Stimulated activated naive CD4-positive, alpha-beta T cell (primary cell): ENCODE data around the gene CCDC80.
"Not testable (repeated sequence)": the region's sequence is repeated elsewhere in the genome, so short reads cannot be mapped to it uniquely, and the experiment has no call there.

Experiments
- DNase-seq, 6 experiments: peaks; one replicate each; lab custom pipeline; 2025; lab: John Stamatoyannopoulos, UW

The CCDC80 gene

DNA sequence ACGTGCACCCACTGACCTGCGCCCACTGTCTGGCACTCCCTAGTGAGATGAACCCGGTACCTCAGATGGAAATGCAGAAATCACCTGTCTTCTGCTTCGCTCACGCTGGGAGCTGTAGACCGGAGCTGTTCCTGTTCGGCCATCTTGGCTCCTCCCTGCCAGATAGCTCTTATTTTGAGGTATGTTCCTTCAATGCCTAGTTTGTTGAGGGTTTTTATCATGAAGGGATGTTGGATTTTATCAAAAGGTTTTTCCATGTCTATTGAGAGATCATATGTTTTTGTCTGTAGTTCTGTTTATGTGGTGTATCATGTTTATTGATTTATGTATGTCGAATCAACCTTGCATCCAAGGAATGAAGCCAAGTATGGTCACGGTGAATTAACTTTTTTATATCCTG is 24.1 kb upstream of the CCDC80 start:
- DNase-seq, result not testable (repeated sequence)

DNA sequence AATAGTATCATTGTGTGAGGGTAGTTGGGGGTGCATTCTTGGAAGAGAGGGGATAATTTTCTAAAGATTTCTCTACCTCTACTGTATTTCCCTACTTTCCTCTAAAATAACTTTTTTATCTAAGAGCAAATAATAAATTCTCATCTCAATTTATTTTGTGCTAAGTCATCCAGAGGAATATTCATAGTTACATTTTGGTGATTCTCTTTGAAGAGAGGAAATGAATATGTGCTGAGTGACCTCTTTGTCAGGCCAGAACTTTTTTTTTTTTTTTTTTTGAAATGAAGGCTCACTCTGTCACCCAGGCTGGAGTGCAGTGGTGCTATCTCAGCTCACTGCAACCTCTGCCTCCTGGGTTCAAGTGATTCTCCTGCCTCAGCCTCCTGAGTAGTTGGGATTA is 15.1 kb upstream of the CCDC80 start:
- no peak for DNase-seq

DNA sequence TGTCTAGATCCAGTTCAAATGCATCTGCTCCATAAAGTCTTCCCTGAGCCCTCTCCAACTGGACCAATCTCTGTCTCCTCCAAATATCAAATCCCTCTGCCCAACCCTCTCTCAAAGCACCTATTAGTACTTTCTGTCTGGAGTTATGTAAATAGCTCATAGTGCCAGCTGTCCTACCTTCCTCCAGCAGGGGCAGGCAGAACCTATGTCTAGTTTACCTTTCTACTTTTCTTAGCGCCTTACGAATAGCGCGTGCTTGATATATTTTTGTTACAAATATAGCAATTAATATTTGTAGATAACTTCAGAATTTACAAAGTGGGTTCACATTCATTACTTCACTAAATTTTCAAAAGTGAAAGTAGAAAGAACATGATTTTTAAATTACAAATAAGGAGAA is 14.0 kb upstream of the CCDC80 start:
- no peak for DNase-seq

DNA sequence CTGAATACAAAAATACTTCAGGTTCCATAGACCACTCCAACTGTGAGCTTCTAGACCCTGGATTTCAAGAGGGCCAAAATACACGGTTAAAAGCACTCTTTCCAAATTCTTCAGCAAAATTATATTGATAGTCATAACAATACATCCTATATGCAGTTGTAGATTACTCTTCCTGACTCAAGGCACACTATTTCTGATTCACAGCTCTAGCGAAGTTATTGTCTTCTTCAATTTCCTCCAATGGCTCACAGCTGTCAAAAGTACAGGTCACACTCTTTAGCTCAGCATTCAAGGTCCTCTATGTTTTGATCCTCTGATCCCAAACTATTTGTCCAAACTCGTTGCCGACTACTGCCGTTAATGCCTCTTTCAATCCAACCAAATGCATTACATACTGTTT is 13.5 kb upstream of the CCDC80 start:
- no peak for DNase-seq

DNA sequence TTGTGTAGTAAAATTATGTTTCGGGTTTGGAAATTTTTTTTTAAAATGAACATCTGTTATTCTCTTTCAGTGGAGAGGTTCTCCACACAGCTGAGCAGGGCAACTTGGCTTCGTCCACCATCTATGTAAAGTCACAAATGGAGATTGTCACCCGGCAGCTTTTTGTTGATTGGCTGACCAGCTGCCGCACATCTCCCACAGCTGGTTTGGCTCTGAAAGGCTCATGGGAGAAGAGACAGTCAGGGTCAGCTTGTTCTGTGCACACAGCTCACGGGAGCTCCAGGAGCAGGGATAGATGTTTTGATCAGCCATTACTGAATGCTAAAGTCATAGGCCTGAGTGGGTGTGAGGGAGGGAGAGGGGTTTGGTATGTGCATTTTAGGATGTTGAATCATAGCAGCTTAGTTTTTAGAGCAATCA is 12.9 kb upstream of the CCDC80 start:
- DNase-seq, result no peak

DNA sequence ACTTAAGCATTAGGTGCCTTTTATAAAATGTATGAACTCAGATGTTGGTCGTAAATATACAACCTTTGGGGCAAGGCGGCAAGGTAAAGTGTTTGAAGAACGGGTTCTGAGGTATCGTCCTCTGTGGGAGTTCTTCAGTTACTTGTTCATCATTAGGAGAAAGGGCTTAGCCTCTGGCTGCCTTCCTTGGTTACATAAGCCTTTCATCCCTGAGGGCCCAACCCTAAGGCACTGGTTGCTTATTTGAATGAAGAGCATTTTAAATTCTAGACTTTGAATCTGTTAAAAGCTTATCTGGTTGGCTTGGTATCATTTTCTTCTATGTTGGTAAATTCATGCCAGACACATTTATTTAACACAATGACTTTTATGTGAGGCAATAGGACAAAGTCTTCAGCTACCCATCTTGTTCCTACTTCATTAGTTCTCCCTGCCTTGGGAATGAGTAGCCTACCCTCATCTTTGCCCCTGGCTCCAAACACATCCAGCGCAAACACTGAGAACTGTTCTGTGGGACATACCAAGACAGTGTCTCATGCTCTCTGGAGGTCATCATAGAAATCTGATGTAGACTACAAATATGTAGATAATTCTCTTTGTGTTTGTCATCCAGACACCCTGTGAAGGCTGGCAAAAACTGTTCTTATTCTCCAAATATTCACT is 12.4 kb upstream of the CCDC80 start:
- no peak for DNase-seq

DNA sequence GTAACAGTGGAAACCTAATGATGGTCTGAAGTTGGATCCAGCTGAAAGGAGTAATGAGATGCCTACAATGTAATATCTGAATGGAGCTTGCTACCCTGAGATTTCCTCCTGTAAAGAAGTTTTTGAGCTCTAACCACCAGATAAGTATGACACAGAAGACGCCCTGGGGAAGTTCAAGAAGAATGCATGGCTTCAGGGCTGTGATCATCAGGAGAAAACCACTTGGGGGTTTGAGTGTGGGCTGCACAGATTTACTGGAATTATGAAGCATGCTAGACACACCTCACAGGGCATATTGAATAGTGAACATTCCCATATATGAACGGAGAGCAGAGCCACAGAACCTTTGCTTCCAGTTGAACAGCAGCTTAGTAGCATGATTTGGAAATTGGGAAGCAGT is 10.6 kb upstream of the CCDC80 start:
- DNase-seq, result no peak

DNA sequence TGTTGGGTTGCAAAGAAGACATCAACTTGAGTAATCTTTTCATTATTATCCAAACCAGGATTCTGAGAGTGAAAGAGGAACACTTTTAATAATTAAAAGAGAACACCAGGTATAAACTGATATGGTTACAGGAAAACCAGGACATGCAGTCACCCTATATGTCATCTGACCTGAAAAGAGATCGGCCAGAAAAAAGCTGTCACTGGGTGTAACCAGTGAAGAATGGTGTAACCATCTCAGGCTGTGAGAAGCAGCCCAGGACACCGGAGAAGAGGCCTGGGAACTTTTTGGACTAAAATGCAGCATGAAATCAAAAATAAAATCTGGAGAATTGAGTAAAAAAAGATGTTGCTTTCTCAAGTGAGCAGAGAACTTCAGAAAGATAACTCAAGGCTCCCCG is 10.1 kb upstream of the CCDC80 start:
- no peak for DNase-seq

DNA sequence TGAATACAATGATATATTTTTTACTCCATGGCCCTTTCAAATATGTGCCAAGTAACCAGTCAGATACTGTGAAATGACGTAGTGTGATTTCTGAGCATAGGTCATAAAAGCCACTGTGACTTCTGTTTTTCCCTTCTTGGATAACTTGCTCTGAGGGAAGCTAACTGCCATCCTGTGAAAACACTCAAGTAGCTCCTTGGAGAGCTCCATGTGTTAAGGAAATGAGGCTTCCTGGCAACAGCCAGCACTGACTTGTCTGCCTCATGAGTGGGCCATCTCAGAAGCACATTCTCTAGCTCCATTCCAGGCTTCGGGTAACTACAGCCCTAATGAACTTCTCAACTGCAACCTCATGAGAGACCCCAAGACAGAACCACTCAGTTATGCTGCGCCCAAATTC is 9.5 kb upstream of the CCDC80 start:
- DNase-seq, result no peak

DNA sequence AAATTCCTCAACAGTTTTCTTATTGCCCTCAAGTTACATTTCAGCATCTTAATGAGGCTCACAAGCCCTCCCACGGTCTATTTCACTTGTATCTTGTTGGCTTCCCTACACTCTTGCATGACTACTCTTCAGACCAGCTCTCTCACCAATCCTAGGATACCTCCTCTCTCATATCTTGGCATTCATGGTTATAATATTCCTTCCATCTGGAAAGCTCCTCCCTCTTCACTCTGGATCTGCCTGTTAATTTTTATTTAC is 8.5 kb upstream of the CCDC80 start:
- no peak for DNase-seq

DNA sequence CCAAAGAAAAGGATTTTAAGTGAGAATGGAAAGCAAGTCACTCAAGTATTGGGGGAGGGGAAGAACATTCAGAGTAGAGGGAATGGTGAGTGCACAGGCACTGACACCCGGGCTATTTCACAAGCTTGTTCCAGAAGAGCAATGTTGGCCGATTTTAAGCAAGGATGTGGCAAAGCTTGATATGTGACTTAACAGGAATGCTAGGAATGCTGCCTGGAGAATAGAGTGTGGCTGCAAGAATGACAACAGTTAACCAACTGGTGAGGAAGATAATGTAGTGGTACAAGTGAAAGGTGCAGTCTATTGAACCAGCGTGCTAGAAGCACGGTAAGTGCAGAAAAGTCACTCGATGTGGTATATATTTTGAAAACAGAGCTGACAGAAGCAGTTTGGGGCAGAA is 6.2 kb upstream of the CCDC80 start:
- DNase-seq, result no peak

DNA sequence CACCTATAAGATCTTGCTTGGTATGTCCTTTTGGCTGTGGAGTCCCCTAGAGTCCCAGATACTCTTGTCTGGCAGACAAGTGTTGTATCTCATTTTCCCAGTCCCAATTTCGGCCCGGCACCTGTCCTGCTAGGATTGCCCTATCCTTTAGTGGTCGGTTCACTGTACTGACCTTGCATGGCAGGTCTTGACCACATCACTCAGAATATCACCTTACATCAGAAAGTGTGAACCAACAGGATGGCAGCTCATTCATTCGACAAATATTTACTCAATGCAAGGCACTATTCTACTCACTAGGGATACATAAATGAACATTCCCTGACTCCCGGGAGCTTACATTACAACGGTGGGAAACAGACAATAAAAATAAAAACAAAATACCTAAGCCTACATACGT is 5.7 kb upstream of the CCDC80 start:
- no peak for DNase-seq

DNA sequence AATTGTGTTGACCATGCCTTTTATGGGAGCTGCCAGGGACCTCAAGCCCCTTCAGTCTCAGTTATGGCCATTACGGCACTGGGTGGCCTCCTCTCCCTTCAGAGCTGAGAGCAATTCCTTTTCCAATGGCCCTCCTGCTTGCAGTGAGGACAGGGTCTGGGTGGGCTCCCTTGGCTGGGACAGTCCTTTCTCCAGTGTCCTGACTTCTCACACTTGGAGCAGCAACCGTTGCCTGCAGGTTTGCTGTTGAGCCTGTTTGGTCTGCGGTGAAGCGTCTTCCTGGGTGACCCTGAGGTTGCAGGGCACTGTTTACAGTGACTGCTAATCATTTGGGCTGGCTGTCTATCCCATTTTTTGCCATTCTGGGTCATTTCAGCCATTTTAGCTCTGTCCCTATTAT is 3.5 kb upstream of the CCDC80 start:
- DNase-seq, result no peak

DNA sequence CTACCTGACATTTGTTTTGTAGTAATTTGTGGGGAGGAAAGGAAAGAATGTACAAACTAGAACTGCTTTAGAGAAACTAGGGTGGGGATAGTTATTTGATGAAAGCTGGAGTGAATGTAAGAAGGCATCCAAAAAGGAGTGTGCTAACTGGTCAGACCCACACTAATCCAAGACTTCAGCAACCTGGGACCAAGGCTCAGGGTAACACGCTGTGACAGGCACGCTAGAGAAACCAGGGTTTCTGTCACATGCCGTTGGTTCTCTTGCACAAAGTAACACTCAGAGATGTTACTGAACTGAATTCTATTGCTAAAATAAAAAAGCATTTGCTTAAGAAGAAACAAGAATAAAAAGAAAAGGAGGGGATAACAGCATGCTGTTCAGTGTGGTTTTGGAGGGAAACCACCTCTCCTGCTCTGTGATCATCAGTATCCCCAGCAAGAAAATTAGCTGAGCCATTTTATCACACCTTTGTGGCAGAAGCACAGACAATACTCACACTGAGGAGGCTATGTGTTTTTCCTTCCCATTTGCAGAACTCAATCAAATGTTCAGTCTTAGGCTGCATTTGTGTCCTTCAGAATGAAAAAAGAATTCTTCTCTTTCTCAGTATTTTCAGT is 2.8 kb upstream of the CCDC80 start:
- no peak for DNase-seq

DNA sequence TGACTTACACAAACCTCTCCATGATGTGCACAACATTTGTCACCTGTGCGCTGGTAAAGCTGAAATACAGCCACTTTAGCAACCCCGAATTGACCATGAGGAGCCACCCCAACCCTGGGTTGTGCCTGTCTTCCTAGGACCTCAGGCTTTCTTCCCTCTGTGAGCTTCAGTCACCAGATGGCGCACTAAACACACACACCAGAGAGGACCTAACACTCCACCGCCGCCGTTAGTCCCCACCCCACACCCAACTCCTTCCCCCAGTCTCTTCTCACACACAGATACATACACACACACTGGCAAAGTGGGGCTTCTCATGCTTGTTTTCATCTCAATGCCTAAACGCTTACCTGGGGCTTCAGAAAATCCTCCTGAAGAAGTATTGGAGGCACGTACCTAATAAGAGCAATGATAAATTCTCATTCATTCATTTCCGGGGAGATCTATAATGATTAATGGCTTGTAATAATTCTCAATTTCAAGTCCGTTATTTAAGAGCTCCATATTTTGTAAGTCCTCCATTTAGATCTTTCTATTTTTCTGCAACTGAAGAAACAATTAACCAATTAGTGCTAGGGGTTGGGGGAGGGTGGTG is 2.1 kb upstream of the CCDC80 start:
- peak; percentile 41 to 82 (median 66) for DNase-seq

DNA sequence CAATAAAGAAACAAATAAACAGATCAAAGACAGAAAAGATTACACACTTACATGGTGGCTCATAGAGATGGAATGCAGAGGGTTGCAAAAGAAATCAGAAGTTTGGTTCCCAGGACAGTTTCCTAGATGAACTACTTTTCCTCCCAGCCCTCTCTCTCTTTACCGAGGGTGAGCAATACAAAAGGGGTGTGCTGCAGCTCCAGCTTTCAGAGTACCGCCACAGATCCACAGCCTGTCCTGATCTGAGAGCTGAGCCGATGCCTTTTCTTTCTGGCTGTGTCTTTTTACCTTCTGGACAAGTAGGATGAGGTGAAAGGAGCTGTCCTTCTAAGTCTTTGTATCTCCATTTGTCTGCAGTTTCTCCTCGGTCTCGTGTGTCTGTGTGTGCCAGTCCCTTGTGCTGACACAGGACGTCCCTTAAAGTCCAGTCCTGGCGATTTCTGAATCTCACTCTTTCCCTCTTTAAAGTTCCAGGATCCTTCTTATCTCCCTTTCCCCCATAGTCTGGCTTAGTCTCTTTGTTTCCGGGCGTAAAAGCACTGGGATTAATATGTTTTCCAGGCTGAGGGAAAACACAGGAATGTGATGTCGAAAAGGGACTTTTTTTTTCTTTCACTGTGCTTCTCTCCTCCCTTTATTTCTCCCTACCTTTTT is 540 bp downstream of the CCDC80 start:
- DNase-seq, result no peak

DNA sequence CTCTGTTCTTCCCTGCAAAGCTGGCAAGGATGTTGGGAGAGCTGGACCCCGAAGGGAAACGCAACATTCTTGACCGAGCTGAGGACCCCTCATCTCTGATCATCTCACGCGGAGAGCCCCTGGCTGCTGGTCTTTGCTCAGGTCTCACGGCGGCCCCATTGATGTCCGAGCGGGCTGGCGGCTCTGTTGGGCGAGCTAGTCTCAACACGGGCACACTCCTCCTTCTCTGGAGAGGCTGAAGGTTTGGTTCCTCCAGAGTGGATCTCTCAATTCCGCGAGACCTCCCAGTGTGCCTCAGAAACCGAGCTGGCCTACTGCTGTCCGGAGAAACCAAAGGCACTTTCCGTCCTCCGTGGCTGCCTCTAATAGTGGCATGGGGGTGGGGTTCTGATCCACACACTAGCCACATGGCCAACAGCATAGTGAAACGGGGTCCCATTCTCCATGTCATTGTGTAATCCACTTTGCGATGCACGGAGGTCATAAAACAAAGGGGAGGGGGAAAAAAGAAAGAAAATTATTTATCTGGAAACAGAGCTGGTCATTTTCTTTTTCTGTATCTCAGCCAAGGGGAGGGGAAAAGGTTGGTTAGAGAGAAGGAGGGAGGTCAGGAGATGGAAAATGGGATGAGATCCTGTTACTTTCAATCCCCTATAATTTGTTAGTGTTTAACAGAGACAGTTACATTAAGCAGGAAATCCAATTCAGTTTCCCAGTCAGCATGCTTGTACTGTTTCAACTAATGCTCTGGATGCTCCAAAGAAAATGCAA is 1.3 kb downstream of the CCDC80 start:
- DNase-seq, result no peak

DNA sequence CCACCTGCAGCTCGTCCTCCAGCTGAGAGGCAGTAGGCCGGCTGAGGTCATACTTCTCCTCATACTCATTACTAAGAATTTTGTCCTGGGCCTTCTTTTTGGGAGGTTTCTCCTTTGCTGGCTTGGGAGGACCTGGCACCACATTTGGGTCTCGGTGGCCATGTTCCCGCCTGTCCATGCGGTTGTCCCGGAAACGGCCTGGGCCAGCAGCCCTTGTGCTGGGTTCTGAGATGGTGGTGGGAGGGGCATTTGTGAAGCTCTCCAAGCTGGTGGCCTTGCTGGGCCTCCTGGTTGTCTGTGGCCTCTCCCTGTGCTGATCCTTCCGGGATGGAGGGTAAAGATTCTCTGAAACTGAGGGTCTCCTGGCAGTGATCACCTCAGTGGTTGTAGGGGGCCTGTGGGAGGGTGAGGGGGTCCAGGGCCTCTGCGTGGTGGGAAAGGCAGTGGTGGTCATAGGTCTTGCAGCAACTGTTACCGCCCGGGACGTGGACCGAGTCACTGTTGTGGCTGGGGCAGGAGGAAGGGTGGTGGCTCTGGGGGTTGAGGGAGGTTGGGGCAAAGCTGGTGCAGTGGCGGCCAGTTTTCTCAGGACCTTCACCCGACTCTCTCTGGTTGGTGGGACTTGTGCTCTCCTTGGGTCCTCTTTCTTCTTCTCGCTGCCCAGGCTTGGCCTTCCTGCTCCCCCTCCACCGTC is 2.5 kb downstream of the CCDC80 start:
- DNase-seq, result no peak

DNA sequence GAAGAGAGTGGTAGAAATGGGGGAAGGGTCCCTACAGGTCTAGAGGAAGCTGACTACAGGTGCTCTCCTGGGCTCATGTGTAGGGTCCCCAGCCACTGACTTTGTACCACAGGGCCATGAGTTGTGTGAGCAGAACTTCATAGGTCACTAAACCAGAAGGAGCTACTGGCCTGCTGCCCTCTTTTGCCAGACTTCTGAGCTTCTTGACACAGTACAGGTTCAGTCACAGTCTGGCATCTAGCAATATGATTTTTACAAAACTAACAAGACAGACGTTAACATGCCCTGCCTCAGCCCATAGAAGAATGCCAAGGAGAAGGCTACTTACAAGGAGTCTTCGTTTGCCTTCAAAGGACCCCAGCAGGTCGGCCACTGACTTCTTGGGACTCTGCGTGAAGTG is 3.2 kb downstream of the CCDC80 start:
- no peak for DNase-seq

DNA sequence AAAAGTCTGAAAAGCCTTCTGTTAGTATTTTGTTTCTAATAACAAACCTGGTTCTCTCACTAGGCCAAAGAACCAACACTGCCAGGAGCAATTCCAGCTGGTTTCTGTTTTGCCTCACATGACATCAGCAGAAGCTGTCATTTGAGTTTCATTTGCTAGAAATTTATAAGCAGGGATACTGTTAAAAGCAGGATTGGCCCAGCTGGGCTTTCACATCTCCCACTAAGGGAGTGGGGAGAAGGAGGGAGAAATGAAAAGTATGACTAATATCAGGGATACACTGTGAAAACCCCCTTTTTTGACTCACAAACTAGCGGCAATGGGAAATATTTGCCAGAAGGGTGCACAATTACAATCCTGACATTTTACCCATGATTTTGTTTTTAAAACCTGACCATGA is 5.3 kb downstream of the CCDC80 start:
- DNase-seq, result no peak

DNA sequence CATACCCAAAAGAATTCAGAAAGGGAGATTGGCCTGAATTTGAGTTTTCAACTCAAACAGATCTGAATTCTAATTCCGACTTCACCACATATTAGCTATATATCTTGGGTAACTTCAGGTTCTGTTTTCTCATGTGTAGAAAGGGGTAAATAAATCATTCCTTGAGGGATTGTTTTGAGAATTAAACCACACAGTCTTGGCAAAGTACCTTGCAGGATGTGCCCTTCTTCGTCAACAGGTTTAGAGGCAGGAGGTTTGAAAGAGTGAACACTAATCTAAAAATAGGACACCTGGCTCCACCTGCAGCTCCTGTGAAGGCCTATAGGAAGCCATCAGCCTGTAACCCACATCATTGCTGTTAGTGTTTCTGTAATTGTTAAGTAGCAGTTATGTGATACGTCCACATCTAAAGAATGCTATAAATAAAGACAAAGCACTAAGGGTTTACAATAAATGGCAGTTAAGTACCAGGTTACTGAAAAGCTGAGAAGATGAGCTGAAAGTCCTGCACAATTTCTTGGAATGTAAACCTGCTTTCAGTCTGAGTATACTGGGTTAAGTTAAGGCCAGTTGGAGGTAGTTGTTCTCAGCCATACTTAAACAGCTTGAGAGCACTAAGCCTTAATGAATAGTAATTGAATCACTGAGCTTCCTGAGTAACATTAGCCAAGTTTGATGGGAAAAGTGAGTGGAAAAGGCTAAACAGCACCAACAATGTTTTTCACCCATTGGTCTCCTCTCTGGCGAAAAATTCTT is 6.0 kb downstream of the CCDC80 start:
- DNase-seq, result no peak
